ENCODE data around the gene GMDS. TPM values are rescaled to one million over a fixed set of nuclear protein-coding genes. Genes with fewer than 3 reads are reported as not detected.
A peak's percentile ranks its signal among the peaks of the same experiment; 100 is the strongest.

GMDS gene
- total and polyA plus RNA-seq, 2 donors (not counting 1 experiment from before 2014, with no cell fraction given) = 11.5 to 16.4 TPM

- Histone ChIP-seq H3K4me2 (replicated peaks; ENCODE audit: low read depth, low read length, poor library complexity, severe bottlenecking) (peak overlapping the region; percentile 72), H2AFZ (ENCODE audit: insufficient read depth, low read depth, low read length, poor library complexity, severe bottlenecking) (peak overlapping the region; percentile 78), H3K9me3 (ENCODE audit: control extremely low read depth in 1 of 3, control insufficient read depth in 2 of 3, insufficient read depth in 1 of 3, low read length in 2 of 3) (no peaks in the 10 kb centered on the region), H3K27me3 (replicated peaks in 1 of 4; ENCODE audit: control extremely low read depth in 1 of 4, control insufficient read depth in 3 of 4, insufficient read depth in 4 of 4, low read length in 3 of 4) (no peaks in the 10 kb centered on the region), H3K27ac (ENCODE audit: low read length in 2 of 2) (peak overlapping the region; percentile 67 to 84), H3K79me2 (ENCODE audit: control insufficient read depth, insufficient read depth, low read length) (peaks cover 19% of the 10 kb centered on the region), H3K4me3 (ENCODE audit: control extremely low read depth in 1 of 5, extremely low read depth in 1 of 5, insufficient read depth in 1 of 5, low read depth in 2 of 5, low read length in 4 of 5) (peak overlapping the region; percentile 62 to 84 (median 81)), H3K9ac (ENCODE audit: low read length) (peak overlapping the region; percentile 80), H4K20me1 (ENCODE audit: control insufficient read depth, insufficient read depth, low read length, poor library complexity, severe bottlenecking) (no peaks in the 10 kb centered on the region), H3K4me1 (ENCODE audit: control insufficient read depth in 2 of 2, insufficient read depth in 2 of 2, low read length in 2 of 2) (peaks cover 6 to 10% of the 10 kb centered on the region in 2 donors), H3K36me3 (replicated peaks in 1 of 2; ENCODE audit: control extremely low read depth in 1 of 2, control insufficient read depth in 1 of 2, extremely low read depth in 1 of 2, insufficient read depth in 2 of 2, low read length in 1 of 2) (no peaks in the 10 kb centered on the region)
- Mint-ChIP-seq H3K9me3 (ENCODE audit: insufficient read depth) (no peaks in the 10 kb centered on the region), H3K27ac (peak overlapping the region; percentile 76), H3K27me3 (no peaks in the 10 kb centered on the region), H3K4me3 (peak overlapping the region; percentile 87), H3K4me1 (peaks cover 16% of the 10 kb centered on the region)
- TF ChIP-seq CTCF (IDR thresholded peaks at IDR 0.05) (no peak), EZH2 (IDR thresholded peaks at IDR 0.05; ENCODE audit: borderline replicate concordance, insufficient read depth, low read depth, low read length, poor library complexity, severe bottlenecking) (no peak)
- ATAC-seq (ENCODE audit: low read depth) (no peak), DNase-seq (no peak)
- CTCF ChIA-PET = interaction anchor here (0.8 kb wide), 1 partner anchor 131 kb away, joined by 3 read pairs; no protein-coding TSS in a partner anchor
- intact Hi-C loops (cut with micrococcal nuclease) = loop anchor here (2.0 kb wide), 1 partner anchor 22 kb away; the partner anchor contains the start of gene GMDS
- 38% methylated on average over 3 of the region's 6 CpGs for WGBS (ENCODE audit: insufficient coverage)
- POLR2A ChIA-PET = no interaction called here
These were observed 23.0 kb downstream of the GMDS start for GRCh38 chr6:2222275-2222842.

GRCh38 chr6:2221726-2222274 is 23.6 kb downstream of the GMDS start:
- Histone ChIP-seq H3K27me3 (replicated peaks in 1 of 4; ENCODE audit: control extremely low read depth in 1 of 4, control insufficient read depth in 3 of 4, insufficient read depth in 4 of 4, low read length in 3 of 4) (no peaks in the 10 kb centered on the region), H3K4me1 (ENCODE audit: control insufficient read depth in 2 of 2, insufficient read depth in 2 of 2, low read length in 2 of 2) (peaks cover 6 to 10% of the 10 kb centered on the region in 2 donors), H3K27ac (ENCODE audit: low read length in 2 of 2) (peak overlapping the region; percentile 67 to 84), H3K79me2 (ENCODE audit: control insufficient read depth, insufficient read depth, low read length) (peaks cover 19% of the 10 kb centered on the region), H3K9me3 (ENCODE audit: control extremely low read depth in 1 of 3, control insufficient read depth in 2 of 3, insufficient read depth in 1 of 3, low read length in 2 of 3) (no peaks in the 10 kb centered on the region), H3K36me3 (replicated peaks in 1 of 2; ENCODE audit: control extremely low read depth in 1 of 2, control insufficient read depth in 1 of 2, extremely low read depth in 1 of 2, insufficient read depth in 2 of 2, low read length in 1 of 2) (no peaks in the 10 kb centered on the region), H2AFZ (ENCODE audit: insufficient read depth, low read depth, low read length, poor library complexity, severe bottlenecking) (peak overlapping the region; percentile 78), H3K4me2 (replicated peaks; ENCODE audit: low read depth, low read length, poor library complexity, severe bottlenecking) (peak overlapping the region; percentile 72), H3K4me3 (ENCODE audit: control extremely low read depth in 1 of 5, extremely low read depth in 1 of 5, insufficient read depth in 1 of 5, low read depth in 2 of 5, low read length in 4 of 5) (peak overlapping the region; percentile 62 to 84 (median 81)), H3K9ac (ENCODE audit: low read length) (peak overlapping the region; percentile 80), H4K20me1 (ENCODE audit: control insufficient read depth, insufficient read depth, low read length, poor library complexity, severe bottlenecking) (no peaks in the 10 kb centered on the region)
- DNase-seq = peak; percentile 37
- H3K27me3 Mint-ChIP-seq = no peaks in the 10 kb centered on the region
- H3K9me3 Mint-ChIP-seq (ENCODE audit: insufficient read depth) = no peaks in the 10 kb centered on the region
- peaks cover 16% of the 10 kb centered on the region for H3K4me1 Mint-ChIP-seq
- ATAC-seq (ENCODE audit: low read depth) = peak; percentile 17
- POLR2A ChIA-PET = no interaction called here
- intact Hi-C loops (cut with micrococcal nuclease) = loop anchor here (2.0 kb wide), 1 partner anchor 23 kb away; the partner anchor contains the start of gene GMDS
- WGBS (ENCODE audit: insufficient coverage) = 11% methylated on average over 1 of the region's 6 CpGs
- CTCF ChIA-PET = interaction anchor here (0.8 kb wide), 1 partner anchor 132 kb away, joined by 3 read pairs; no protein-coding TSS in a partner anchor
- H3K27ac Mint-ChIP-seq = peak overlapping the region; percentile 83
- H3K4me3 Mint-ChIP-seq = peak overlapping the region; percentile 87
- TF ChIP-seq CTCF (IDR thresholded peaks at IDR 0.05) (no peak), EZH2 (IDR thresholded peaks at IDR 0.05; ENCODE audit: borderline replicate concordance, insufficient read depth, low read depth, low read length, poor library complexity, severe bottlenecking) (no peak)
